ENCODE measurements around the gene ADCK1.
A peak's percentile ranks its signal among the peaks of the same experiment; 100 is the strongest.
"Not testable (repeated sequence)": the region's sequence is repeated elsewhere in the genome, so short reads cannot be mapped to it uniquely, and the experiment has no call there.

The ADCK1 gene

DNA sequence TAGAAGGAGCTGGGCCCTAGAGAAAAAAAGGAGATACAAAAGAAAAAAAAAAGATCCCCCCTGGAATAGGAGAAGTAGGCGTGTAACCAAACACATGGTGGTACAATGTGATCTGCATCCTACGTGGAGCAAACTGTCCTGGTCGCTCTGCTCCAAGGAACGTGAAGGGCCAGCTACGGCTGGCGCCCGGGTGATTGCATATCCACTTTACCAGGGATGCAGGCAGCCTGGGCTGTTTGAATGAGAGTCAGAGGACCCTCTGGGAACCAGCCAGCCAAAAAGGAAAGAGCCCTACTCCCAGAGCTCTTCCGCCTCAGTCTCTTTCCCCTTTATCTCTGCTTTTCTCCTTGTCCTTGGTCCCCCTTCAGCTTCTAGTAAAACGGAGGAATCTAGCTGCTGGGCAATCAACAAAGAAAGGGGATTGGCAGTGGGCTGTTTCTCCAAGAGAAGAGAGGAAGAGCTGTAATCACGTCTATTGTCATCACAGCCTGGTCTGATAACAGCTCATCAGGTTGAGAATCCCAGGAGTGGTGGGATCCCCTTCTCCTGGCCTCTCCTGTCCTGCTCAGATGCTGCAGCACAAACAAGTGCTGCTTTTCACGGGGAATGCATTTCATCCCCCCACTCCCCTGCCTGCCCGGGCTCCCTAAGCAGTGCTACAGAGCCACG, 156.0 kb downstream of the ADCK1 start:
- DNase-seq: no peak

DNA sequence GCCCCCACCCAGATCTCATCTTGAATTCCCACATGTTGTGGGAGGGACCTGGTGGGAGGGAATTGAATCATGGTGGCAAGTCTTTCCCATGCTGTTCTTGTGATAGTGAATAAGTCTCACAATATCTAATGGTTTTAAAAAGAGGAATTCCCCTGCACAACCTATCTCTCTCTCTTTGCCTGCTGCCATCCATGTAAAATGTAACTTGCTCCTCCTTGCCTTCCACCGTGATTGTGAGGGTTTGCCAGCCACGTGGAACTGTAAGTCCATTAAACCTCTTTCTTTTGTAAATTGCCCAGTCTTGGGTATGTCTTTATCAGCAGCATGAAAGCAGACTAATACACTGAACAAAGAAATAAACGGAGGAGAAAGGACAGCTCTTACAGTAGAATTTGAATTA, 159.8 kb downstream of the ADCK1 start:
- DNase-seq: not testable (repeated sequence)

DNA sequence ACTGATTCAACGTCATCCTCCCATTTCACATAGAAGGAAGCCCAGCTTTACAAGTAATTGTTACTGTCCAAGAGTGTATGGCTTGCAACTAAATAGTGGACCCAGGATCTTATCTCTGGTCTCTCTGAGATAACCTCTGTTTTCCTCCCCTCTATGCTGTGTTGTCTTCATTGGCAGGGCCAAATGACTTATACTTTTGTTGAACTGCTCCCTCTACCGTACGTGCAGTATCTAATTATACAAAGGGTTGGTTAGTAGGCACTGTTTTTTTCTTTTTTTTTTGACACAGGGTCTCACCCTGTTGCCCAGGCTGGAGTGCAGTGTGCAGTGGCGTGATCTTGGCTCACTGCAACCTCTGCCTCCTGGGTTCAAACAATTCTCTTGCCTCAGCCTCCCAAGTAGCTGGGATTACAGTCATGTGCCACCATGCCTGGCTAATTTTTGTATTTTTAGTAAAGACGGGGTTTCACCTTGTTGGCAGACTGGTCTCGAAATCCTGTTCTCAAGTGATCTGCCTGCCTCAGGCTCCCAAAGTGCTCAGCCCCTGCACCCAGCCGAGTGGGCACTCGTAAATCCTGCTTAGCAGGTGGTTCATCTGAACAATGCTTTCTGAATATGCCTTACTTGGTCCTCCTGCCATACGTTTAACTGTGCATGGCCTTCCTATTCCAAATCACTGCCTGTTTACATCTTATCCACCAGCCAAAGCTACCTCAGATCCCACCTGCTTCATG, 162.1 kb downstream of the ADCK1 start:
- no peak for DNase-seq

DNA sequence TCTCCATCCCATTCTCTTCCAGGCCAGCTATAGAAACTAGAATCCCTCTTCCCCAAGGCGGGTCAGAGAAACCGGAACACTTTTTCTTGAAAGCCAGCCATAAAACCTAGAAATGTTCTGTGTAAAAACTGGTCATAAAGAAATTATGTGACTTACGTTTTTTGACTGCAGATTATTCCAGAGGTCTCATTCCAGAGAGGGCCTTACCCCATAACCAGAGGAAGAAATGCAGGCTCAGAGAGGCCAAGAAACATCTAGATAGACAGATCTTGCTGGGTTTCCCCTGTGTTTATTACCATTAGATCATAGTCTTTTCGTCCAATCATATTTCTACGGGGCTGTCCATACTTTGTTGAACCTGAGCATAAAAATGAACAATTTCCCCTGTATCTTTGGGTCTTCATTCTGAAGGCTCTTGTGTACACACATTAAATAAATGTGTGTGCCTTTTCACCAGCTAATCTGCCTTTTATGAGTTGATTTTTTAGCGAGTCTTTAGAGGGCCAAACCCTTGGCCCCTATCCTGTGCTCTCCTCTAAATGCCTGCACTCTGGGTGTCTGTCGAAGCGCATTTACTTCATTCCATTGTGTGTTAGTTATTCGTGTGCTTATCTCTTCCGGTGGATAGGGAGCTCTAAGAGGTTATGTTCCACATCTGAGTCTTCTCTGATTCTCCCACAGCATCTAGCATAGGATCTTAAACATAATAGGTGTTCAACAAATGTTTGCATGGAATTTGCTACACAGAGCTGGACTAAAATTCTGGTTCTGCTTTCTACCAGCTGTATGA, 163.0 kb downstream of the ADCK1 start:
- DNase-seq: no peak

DNA sequence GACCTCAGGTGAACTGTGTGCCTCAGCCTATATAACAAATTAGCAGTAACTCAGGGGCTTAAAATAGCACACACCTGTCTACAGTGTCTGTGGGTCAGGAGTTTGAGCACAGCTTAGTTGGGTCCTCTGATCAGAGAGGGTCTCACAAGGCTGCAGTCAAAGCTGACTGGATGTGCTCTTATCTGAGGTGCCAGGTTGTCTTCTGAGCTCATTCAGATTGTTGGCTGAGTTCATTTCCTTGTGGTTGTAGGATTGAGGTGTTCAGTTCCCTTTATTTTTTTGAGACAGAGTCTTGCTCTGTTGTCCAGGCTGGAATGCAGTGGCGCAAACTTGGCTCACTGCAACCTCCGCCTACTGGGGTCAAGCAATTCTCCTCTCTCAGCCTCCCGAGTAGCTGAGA, 164.7 kb downstream of the ADCK1 start:
- DNase-seq: no peak

DNA sequence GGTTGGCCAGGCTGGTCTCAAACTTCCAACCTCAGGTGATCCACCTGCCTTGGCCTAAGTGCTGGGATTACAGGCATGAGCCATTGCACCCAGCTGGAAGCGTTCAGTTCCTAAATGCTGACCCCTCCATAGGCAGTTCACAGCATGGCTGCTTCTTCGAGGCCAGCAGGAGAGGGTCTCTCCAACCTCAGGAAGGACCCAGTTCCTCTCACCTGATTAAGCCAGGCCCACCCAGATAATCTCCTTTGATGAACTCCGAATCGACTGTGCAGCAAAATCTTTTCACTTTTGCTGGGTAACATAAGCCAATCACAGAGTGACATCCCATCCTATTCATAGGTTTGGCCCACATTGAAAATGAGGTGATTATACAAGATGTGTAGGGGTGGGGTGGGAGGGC, 165.1 kb downstream of the ADCK1 start:
- no peak for DNase-seq

DNA sequence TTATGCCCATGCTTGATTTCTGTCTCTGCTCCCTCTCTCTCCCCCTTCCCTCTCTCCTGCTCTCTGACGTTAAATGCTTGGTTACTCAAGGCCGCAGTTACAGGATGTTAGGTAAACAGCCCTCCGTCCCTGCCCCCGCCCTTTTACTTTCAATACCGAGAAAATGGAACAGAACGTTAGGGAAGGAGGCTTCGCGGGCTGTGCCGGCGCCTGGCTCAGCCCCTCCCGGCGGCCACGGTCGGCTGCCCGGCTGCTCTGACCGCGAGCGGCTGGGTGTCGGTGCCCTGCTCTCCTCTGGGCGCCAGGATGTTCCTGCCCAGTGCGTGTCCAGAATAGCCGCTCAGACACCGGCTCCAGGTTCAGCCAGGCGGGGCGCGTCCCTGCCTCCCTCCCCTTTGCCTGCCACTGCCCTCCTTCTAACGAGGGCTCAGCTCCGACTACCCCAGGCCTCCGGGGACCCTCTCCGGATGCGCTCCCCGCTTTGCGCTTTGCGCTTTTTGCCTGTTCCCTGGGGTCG, 166.1 kb downstream of the ADCK1 start:
- peak in 5 of 14 donors; percentile 6 to 23 (median 18) for DNase-seq

DNA sequence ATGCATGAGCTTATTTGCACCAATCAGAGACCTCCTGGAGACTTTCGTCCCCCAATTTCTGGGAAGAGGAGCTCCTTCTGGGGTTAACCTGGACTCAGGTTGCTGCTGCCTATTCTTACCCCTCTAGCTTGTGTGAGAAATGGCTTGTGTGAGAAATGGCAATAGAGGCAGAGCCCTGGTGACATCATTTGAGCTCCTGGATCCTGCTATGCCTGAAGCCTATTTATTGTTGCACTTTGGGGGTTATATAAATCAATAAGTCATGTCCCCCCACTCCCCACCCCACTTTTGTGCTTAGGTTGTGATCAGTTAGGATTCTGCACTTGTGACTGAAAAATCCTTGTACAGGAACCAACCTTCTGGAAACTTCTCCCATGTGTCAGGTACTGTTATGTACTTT, 167.2 kb downstream of the ADCK1 start:
- DNase-seq: no peak

DNA sequence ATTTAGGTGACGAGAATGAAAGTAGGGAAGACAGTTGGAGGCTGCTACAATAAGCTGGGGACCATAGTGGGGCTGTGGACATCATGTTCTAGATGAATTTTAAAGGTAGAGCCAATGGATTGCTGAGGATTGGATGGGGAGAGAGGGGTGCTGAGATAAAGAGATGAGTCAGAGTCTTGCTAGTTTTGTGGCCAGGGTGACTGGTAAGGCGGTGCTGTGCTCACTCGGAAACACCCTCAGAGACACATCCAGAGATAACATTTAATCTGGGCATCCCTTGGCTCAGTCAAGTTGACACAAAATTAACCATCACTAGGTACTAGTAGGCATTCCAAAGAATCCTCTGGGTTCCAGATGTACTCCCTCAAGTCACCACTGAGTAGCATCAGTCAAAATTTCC, 170.7 kb downstream of the ADCK1 start:
- no peak for DNase-seq

DNA sequence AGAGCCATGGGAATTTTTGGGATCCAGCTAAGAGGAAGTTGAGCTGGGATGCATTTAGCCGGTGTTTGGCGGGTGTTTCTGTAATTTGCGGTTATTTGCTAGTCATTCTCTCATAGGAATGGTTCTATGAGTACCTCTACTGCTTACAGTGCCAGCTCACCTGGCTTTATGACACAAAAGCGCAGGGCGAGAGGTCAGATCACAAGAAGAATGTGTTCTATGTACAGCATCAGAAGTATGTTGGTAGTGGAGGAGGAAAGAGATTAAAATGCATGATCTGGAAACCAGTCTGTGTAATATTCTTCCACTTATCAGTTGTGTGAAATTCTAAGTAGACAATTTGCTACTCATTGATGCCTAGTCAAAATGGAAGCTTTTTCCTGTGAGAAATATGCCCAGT, 173.3 kb downstream of the ADCK1 start:
- DNase-seq: no peak

DNA sequence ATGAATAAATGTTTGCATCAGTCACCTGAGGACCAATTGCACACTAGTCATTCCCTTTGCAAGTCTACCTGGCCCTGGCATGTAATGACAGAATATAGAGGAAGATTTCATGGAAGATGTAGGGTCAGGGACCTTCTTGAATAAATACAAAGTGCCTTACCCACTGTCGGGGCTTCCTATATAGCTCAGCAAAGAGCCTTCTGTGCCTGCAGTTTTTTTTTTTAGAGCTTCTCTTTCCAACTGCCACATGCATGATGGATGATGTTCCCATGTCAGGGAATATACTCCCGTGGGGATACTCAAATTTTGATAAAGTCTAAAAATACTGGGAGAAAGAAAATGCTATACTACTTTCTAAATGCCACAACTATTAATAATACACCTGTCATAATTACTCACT, 176.7 kb downstream of the ADCK1 start:
- no peak for DNase-seq

DNA sequence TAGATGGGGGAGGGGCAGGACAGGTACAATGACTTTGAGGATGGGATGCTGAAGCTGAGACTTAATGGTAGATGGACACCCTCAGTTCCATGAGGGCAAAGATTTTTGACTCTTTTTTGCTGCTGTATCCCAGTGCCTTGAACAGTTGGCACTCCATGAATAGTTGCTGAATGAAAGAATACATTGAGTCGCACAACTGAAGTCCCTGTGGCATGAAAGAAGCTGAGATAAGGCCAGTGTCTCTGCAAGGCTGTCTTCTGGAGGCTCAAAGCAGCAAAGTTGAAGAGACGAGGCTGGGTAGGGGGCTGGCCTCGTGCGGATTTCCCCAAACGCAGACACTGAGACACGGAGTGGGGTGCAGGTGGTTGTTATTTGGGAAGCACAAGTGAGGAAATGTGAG, 179.3 kb downstream of the ADCK1 start:
- peak in 5 of 14 donors; percentile 36 to 61 (median 55) for DNase-seq

DNA sequence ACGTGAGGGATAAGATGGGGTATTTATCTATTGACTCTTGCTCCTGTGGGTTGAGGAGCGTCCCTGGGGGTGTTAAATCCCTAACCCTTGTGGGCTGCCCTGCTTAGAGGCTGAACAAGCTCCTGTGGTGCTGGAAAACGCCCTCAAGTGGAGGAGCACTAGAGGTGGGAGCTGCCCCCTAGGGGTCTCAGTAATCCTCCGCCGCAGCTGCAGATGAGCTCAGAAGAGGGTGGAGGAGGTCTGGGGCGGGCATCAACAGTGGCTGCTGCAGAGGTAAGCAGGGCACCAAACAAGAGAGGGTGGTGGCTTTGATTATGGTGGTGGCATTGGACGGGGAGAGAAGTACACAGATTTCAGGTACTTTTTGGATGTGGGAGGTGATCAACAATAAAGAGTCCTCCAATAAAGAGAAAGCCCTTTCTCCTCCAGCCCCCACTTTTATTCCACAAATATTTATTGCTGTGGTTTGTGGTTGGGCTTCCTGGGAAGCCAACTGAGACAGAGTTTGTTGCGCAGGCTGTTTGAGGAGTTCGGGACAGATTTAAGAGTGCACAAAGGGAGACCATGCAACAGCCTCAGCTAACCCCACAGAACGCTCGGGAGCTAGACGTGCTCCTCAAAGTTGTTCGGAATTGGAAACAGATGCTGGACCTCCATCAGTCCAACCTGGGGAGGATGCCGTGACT, 179.9 kb downstream of the ADCK1 start:
- peak in 5 of 14 donors; percentile 41 to 61 (median 44) for DNase-seq

DNA sequence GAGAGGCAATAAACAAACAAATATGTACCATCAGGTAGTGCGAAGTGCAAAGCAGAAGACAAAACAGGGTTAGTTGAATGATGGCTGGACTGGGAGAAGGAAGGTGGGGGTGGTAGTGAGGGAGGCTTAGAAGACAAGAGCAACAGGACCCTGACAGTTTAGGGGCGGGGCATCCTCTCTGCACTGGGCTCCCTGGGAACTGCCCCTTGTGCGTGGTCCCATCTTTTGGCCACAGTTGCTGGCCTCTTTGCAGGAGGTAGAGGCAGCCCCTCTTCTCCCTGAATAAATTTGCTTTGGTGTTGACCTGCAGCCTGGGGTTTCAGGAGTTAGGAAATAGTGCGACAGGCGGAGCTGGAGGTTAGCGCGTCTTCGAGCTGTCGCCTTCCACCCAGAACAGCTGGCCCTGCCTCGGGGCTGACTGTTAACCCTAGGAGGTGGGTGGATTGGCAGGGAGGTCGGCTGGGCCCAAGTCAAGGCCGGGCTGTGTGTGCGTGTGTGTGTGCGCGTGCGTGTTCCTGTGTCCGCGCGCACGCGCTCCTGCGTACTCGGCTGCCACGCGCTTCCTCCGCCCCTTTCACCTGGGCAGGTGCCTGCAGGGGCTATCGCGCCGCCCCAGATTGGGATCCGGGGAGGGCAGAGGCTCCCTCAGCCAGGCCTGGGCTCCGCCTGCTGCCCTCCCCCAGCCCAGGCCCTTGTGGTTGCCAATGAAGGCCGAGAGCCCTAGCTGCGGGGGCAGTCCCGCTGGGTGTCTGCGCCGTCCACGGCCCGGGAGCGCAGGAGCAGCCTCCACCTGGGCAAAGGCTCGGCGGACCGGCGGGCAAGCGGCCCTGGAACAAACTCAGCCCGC, 180.8 kb downstream of the ADCK1 start:
- peak in 3 of 14 donors; percentile 36 to 39 (median 37) for DNase-seq
